ENCODE data around the gene TOR3A.

DNA sequence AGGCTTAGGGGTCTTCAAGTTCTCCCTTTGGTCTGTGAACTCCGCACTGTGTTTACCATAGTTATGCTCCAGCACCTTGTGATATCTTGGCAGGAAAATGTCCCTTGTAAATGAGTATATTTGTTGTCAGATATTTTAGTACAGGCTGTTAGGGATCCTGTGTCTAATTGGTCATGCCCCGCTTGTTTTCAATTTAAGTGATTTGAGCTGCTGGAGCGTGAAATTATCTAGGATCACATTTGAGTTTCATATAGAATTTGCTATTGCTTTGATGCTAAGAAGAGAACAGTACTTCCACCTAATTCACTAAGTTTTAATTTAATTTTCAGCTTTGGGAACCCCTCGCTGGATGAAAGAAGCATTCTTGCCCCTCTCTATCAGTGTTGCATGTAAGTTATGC is 15.4 kb upstream of the TOR3A start:
- TF ChIP-seq, protein P1, sequence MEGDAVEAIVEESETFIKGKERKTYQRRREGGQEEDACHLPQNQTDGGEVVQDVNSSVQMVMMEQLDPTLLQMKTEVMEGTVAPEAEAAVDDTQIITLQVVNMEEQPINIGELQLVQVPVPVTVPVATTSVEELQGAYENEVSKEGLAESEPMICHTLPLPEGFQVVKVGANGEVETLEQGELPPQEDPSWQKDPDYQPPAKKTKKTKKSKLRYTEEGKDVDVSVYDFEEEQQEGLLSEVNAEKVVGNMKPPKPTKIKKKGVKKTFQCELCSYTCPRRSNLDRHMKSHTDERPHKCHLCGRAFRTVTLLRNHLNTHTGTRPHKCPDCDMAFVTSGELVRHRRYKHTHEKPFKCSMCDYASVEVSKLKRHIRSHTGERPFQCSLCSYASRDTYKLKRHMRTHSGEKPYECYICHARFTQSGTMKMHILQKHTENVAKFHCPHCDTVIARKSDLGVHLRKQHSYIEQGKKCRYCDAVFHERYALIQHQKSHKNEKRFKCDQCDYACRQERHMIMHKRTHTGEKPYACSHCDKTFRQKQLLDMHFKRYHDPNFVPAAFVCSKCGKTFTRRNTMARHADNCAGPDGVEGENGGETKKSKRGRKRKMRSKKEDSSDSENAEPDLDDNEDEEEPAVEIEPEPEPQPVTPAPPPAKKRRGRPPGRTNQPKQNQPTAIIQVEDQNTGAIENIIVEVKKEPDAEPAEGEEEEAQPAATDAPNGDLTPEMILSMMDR (IDR thresholded peaks at IDR 0.05) = no peak
- no peak for TF ChIP-seq POLR2A (IDR thresholded peaks at IDR 0.05)
